B cell (primary cell): ENCODE results near the gene PDLIM5. TPM values are rescaled to one million over a fixed set of nuclear protein-coding genes. Genes with fewer than 3 reads are reported as not detected.

Experiments
- ATAC-seq: fragments of 200-7000 bp; cut with Tn5 transposase; one replicate; pipeline ENCODE4 v1.10.0; 2021; ENCODE audit warnings: low read depth, mild to moderate bottlenecking, moderate number of reproducible peaks, moderate library complexity
- CTCF ChIA-PET: fragments of 350-600 bp; sonication (Branson Sonifier 250); formaldehyde crosslinking; loops from one replicate; lab custom pipeline; 2021; ENCODE audit warnings: antibody characterized with exemption, inconsistent platforms; lab: Charles Lee
- POLR2A ChIA-PET: fragments of 350-600 bp; sonication (Branson Sonifier 250); formaldehyde crosslinking; loops from one replicate; lab custom pipeline; 2021; ENCODE audit warnings: antibody characterized with exemption; lab: Charles Lee
- DNase-seq: peaks from one replicate; pipeline ENCODE4 v3.0.0; 2013
- H2AFZ ChIP-seq: 2 replicates; pipeline ENCODE4 v1.6.1; 2012; ENCODE audit warnings: mild to moderate bottlenecking, low read depth, low read length; ENCODE audit not compliant: insufficient read depth, poor library complexity, severe bottlenecking
- H3K27ac ChIP-seq, 2 donors: 1 replicate in 1 of 2; 2 replicates in 1 of 2; pipeline ENCODE4 v1.5.1; 2012 to 2013; ENCODE audit warnings: low read length in 2 of 2, mild to moderate bottlenecking in 2 of 2, moderate library complexity in 1 of 2
- H3K27me3 ChIP-seq, 4 experiments: fragments of 200-600 bp in 1 of 4; sonication (generic) in 1 of 4; replicated peaks in 1 of 4; 1 replicate in 2 of 4; 2 replicates in 2 of 4; pipeline versions ENCODE4 v1.6.1 to v1.7.0; 2013 to 2016; ENCODE audit warnings: low read length in 3 of 4, mild to moderate bottlenecking in 2 of 4, mixed read lengths in 1 of 4, moderate library complexity in 1 of 4; ENCODE audit not compliant: insufficient read depth in 4 of 4, control insufficient read depth in 3 of 4; ENCODE audit errors: control extremely low read depth in 1 of 4
- H3K36me3 ChIP-seq, 2 experiments: replicated peaks in 1 of 2; 1 replicate in 1 of 2; 2 replicates in 1 of 2; pipeline versions ENCODE4 v1.6.1 to v1.7.1; 2013; ENCODE audit warnings: low read length in 1 of 2; ENCODE audit not compliant: insufficient read depth in 2 of 2, control insufficient read depth in 1 of 2; ENCODE audit errors: control extremely low read depth in 1 of 2, extremely low read depth in 1 of 2
- H3K4me1 ChIP-seq, 2 donors: fragments of 200-600 bp in 1 of 2; sonication (generic) in 1 of 2; 1 replicate in 1 of 2; 2 replicates in 1 of 2; pipeline versions ENCODE4 v1.5.1 to v1.6.1; 2013 to 2017; ENCODE audit warnings: low read length in 2 of 2; ENCODE audit not compliant: control insufficient read depth in 2 of 2, insufficient read depth in 2 of 2
- H3K4me2 ChIP-seq: replicated peaks from 2 replicates; pipeline ENCODE3; 2012; ENCODE audit warnings: mild to moderate bottlenecking, low read depth, low read length; ENCODE audit not compliant: poor library complexity, severe bottlenecking
- H3K4me3 ChIP-seq, 5 experiments: fragments of 200-600 bp in 1 of 5; sonication (generic) in 1 of 5; 1 replicate in 3 of 5; 2 replicates in 2 of 5; pipeline versions ENCODE4 v1.5.1 to v1.7.0; 2011 to 2016; ENCODE audit warnings: low read length in 4 of 5, mild to moderate bottlenecking in 4 of 5, low read depth in 2 of 5, control low read depth in 1 of 5, moderate library complexity in 1 of 5; ENCODE audit not compliant: insufficient read depth in 1 of 5; ENCODE audit errors: control extremely low read depth in 1 of 5, extremely low read depth in 1 of 5
- H3K79me2 ChIP-seq: fragments of 200-600 bp; sonication (generic); one replicate; pipeline ENCODE4 v1.6.0; 2016; ENCODE audit warnings: low read length; ENCODE audit not compliant: control insufficient read depth, insufficient read depth
- H3K9ac ChIP-seq: fragments of 200-600 bp; sonication (generic); 2 replicates; pipeline ENCODE4 v1.6.1; 2017; ENCODE audit warnings: mild to moderate bottlenecking, low read length, moderate library complexity
- H3K9me3 ChIP-seq, 3 donors: one replicate each; pipeline versions ENCODE4 v1.6.1 to v1.7.1; 2013; ENCODE audit warnings: low read length in 2 of 3; ENCODE audit not compliant: control insufficient read depth in 2 of 3, insufficient read depth in 1 of 3; ENCODE audit errors: control extremely low read depth in 1 of 3
- H4K20me1 ChIP-seq: 2 replicates; pipeline ENCODE4 v1.6.0; 2012; ENCODE audit warnings: mild to moderate bottlenecking, low read length; ENCODE audit not compliant: insufficient read depth, control insufficient read depth, poor library complexity, severe bottlenecking
- H3K27ac Mint-ChIP-seq: one replicate; pipeline ENCODE4 v1.8.0; 2021; ENCODE audit warnings: mixed read lengths
- H3K27me3 Mint-ChIP-seq: one replicate; pipeline ENCODE4 v1.8.0; 2021; ENCODE audit warnings: mixed read lengths
- H3K4me1 Mint-ChIP-seq: one replicate; pipeline ENCODE4 v1.8.0; 2021; ENCODE audit warnings: mixed read lengths
- H3K4me3 Mint-ChIP-seq: one replicate; pipeline ENCODE4 v1.8.0; 2021; ENCODE audit warnings: mixed read lengths
- H3K9me3 Mint-ChIP-seq: one replicate; pipeline ENCODE4 v1.8.0; 2022; ENCODE audit warnings: mixed read lengths; ENCODE audit not compliant: insufficient read depth
- CTCF ChIP-seq: fragments of 200-600 bp; IDR thresholded peaks from one replicate; pipeline ENCODE4 v1.8.0; 2022; ENCODE audit warnings: antibody characterized with exemption, mild to moderate bottlenecking
- EZH2 ChIP-seq: IDR thresholded peaks from 2 replicates; pipeline ENCODE4 v1.6.1; 2012; ENCODE audit warnings: borderline replicate concordance, low read depth, mild to moderate bottlenecking, moderate library complexity, low read length; ENCODE audit not compliant: insufficient read depth, poor library complexity, severe bottlenecking
- WGBS: methylation state at CpG from one replicate; pipeline ENCODE4 v1.1.5; 2013; ENCODE audit warnings: missing lambda C conversion rate; ENCODE audit not compliant: insufficient coverage; 5-methylcytosine and 5-hydroxymethylcytosine counted together
- intact Hi-C: fragments of 100-400 bp; cut with micrococcal nuclease; formaldehyde crosslinking; loops from one replicate; pipeline ENCODE4 v1.10.0; 2022
- polyA plus RNA-seq: library from polyadenylated mRNA; depleted of rRNA; stranded (reverse); fragments of >200 nt; gene quantifications from 2 replicates; pipeline ENCODE4 v1.2.3, GENCODE V29; 2012
- total RNA-seq, 2 donors: library from RNA; stranded (reverse); fragments of 120-200 nt in 1 of 2; gene quantifications; 1 replicate in 1 of 2; 2 replicates in 1 of 2; pipeline versions ENCODE4 v1.2.3 to v1.2.4, GENCODE V29; 2013 to 2022

Gene PDLIM5
- total and polyA plus RNA-seq, 2 donors (not counting 1 experiment from before 2014, with no cell fraction given) = 24.0 to 30.2 TPM

- intact Hi-C loops = no loop called here
- no peak for ATAC-seq
- ChIA-PET POLR2A (no interaction called here), CTCF (no interaction called here)
- Histone ChIP-seq H3K4me2 (no peak overlapping the region), H3K27me3 (no peaks in the 10 kb centered on the region), H4K20me1 (no peaks in the 10 kb centered on the region), H3K36me3 (peaks cover 0 to 2% of the 10 kb centered on the region in 2 experiments), H3K4me3 (no peak overlapping the region), H3K9ac (no peak overlapping the region), H3K9me3 (no peaks in the 10 kb centered on the region), H3K79me2 (no peaks in the 10 kb centered on the region), H3K27ac (no peak overlapping the region), H3K4me1 (no peaks in the 10 kb centered on the region), H2AFZ (no peak overlapping the region)
- Mint-ChIP-seq H3K4me1 (no peaks in the 10 kb centered on the region), H3K9me3 (no peaks in the 10 kb centered on the region), H3K27ac (no peak overlapping the region), H3K4me3 (no peak overlapping the region), H3K27me3 (no peaks in the 10 kb centered on the region)
- DNase-seq = no peak
- TF ChIP-seq CTCF (no peak), EZH2 (no peak)
- no CpG with 5 or more reads among the region's 3 CpGs for WGBS
Measured at GRCh38 chr4:94641702-94642560, 190.2 kb downstream of the PDLIM5 start.

- Histone ChIP-seq H3K4me1 (no peaks in the 10 kb centered on the region), H3K4me2 (no peak overlapping the region), H4K20me1 (no peaks in the 10 kb centered on the region), H3K9ac (no peak overlapping the region), H3K27me3 (no peaks in the 10 kb centered on the region), H3K36me3 (peaks cover 0 to 2% of the 10 kb centered on the region in 2 experiments), H3K9me3 (no peaks in the 10 kb centered on the region), H3K27ac (no peak overlapping the region), H3K79me2 (no peaks in the 10 kb centered on the region), H3K4me3 (no peak overlapping the region), H2AFZ (no peak overlapping the region)
- CTCF ChIA-PET = no interaction called here
- intact Hi-C loops = no loop called here
- DNase-seq (no peak), ATAC-seq (no peak)
- POLR2A ChIA-PET = no interaction called here
- Mint-ChIP-seq H3K27ac (no peak overlapping the region), H3K27me3 (no peaks in the 10 kb centered on the region), H3K4me3 (no peak overlapping the region), H3K9me3 (no peaks in the 10 kb centered on the region), H3K4me1 (no peaks in the 10 kb centered on the region)
- 100% methylated on average over 1 of the region's 2 CpGs for WGBS
- TF ChIP-seq CTCF = no peak
- no peak for TF ChIP-seq EZH2
Measured at GRCh38 chr4:94642561-94642866, 190.8 kb downstream of the PDLIM5 start.
